Vagina (tissue), 2 donors: Measurements from ENCODE around the gene PTPRN. TPM values are rescaled to one million over a fixed set of nuclear protein-coding genes. Genes with fewer than 3 reads are reported as not detected.
A peak's percentile ranks its signal among the peaks of the same experiment; 100 is the strongest.

Experiments used
- DNase-seq, 2 donors: peaks; one replicate each; pipeline ENCODE4 v3.0.0-alpha.2; 2017; ENCODE audit errors: extremely low spot score in 2 of 2
- H3K27ac ChIP-seq: fragments of 200-600 bp; sonication (generic); one replicate; pipeline ENCODE4 v1.5.1; 2019
- H3K27me3 ChIP-seq: fragments of 200-600 bp; sonication (generic); one replicate; pipeline ENCODE4 v1.5.1; 2019
- H3K36me3 ChIP-seq, 2 donors: fragments of 200-600 bp; sonication (generic); one replicate each; pipeline ENCODE4 v1.5.1; 2017 to 2019
- H3K4me1 ChIP-seq: fragments of 200-600 bp; sonication (generic); one replicate; pipeline ENCODE4 v1.5.1; 2019
- H3K4me3 ChIP-seq, 2 donors: fragments of 200-600 bp; sonication (generic); 1 replicate in 1 of 2; 2 replicates in 1 of 2; pipeline ENCODE4 v1.5.1; 2016 to 2019
- H3K9me3 ChIP-seq: fragments of 200-600 bp; sonication (generic); one replicate; pipeline ENCODE4 v1.5.1; 2019
- CTCF ChIP-seq, 3 experiments: fragments of 450-650 bp in 2 of 3; fragments of 200-600 bp in 1 of 3; sonication (generic) in 1 of 3; IDR thresholded peaks; one replicate each; pipeline ENCODE4 v1.5.1; 2017 to 2019; ENCODE audit warnings: antibody characterized with exemption in 3 of 3, mild to moderate bottlenecking in 2 of 3, moderate library complexity in 2 of 3
- POLR2A ChIP-seq, 2 donors: fragments of 450-650 bp; IDR thresholded peaks; one replicate each; pipeline ENCODE4 v1.6.1; 2017; ENCODE audit warnings: antibody characterized with exemption in 2 of 2, mild to moderate bottlenecking in 2 of 2, moderate library complexity in 2 of 2
- POLR2AphosphoS5 ChIP-seq, 2 donors: sonication (generic); formaldehyde crosslinking; IDR thresholded peaks; one replicate each; pipeline ENCODE4 v1.9.0; 2017; ENCODE audit warnings: antibody characterized with exemption in 2 of 2, mild to moderate bottlenecking in 2 of 2, low read depth in 1 of 2; ENCODE audit not compliant: insufficient read depth in 1 of 2
- intact Hi-C: fragments of 100-400 bp; cut with DNase I; formaldehyde crosslinking; loops from one replicate; pipeline ENCODE4 v1.15.1; 2023
- total RNA-seq: library from RNA; depleted of rRNA; stranded (reverse); fragments of >200 nt; gene quantifications from one replicate; pipeline ENCODE4 v1.2.3, GENCODE V29; 2016

Gene PTPRN
- total RNA-seq, 1 donor from 2014 or later, result 7.6 TPM

DNA sequence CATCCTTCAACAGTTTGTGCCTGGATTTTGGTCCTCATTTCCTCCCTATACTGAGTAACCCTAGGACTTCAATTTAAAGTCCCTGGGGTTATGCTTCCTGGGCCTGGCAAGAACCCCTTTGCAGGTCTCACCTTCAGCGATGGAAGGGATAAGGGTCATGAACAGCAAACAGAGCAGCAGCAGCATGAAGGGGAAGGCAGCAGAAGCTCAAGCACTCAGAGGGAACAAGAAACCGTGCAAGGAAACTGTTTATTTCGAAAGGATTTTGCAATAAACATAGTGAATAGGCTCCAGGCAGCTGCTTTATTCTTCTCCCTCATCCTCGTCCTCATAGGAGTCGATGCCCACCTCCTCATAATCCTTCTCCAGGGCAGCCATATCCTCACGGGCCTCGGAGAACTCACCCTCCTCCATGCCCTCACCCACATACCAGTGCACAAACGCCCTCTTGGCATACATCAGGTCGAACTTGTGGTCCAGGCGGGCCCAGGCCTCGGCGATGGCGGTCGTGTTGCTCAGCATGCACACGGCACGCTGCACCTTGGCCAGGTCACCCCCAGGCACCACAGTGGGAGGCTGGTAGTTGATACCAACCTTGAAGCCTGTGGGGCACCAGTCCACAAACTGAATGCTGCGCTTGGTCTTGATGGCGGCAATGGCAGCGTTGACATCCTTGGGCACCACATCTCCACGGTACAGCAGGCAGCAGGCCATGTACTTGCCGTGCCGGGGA lies 59.0 kb downstream of the PTPRN start:
- H3K36me3 ChIP-seq, result peaks cover 0 to 14% of the 10 kb centered on the region in 2 donors
- DNase-seq, result no peak
- intact Hi-C loops, result no loop called here
- H3K4me3 ChIP-seq, result no peak overlapping the region
- TF ChIP-seq CTCF (IDR thresholded peaks at IDR 0.05) (no peak), POLR2A (IDR thresholded peaks at IDR 0.05) (no peak), POLR2AphosphoS5 (IDR thresholded peaks at IDR 0.05; ENCODE audit: insufficient read depth in 1 of 2, low read depth in 1 of 2) (no peak)
- peaks cover 90% of the 10 kb centered on the region for H3K4me1 ChIP-seq
- peak overlapping the region; percentile 81 for H3K27ac ChIP-seq
- H3K27me3 ChIP-seq, result no peaks in the 10 kb centered on the region
- no peaks in the 10 kb centered on the region for H3K9me3 ChIP-seq

GRCh38 chr2:219249203-219249980 lies 59.8 kb downstream of the PTPRN start:
- DNase-seq, result peak in 1 of 2 donors; percentile 93
- peaks cover 88% of the 10 kb centered on the region for H3K4me1 ChIP-seq
- peak overlapping the region in 1 of 2 donors; percentile 11 for H3K4me3 ChIP-seq
- H3K27ac ChIP-seq, result peak overlapping the region; percentile 81
- no peaks in the 10 kb centered on the region for H3K9me3 ChIP-seq
- H3K36me3 ChIP-seq, result peaks cover 0 to 14% of the 10 kb centered on the region in 2 donors
- no peaks in the 10 kb centered on the region for H3K27me3 ChIP-seq
- TF ChIP-seq POLR2AphosphoS5 (IDR thresholded peaks at IDR 0.05; ENCODE audit: insufficient read depth in 1 of 2, low read depth in 1 of 2), result peak; percentile 51 to 63
- no peak for TF ChIP-seq POLR2A (IDR thresholded peaks at IDR 0.05)
- no peak for TF ChIP-seq CTCF (IDR thresholded peaks at IDR 0.05)
- intact Hi-C loops, result no loop called here

DNA sequence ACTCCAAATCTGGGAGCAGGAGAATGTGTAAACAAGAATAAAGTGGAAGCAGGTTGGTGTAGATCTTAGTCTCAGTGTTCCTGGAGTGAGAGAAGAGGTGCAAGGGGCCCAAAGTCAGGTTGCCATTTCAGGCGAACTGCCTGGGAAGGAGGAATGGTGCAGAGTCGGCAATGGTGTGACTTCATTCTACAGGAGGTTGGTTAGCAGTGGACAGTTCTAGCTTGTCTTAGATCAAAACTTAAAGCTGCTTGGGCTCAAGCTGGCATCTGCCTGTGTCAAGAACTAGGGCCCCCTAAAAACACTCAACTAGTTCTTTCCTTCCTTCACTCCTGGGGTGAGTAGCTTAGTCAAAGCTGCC lies 60.4 kb downstream of the PTPRN start:
- TF ChIP-seq CTCF (IDR thresholded peaks at IDR 0.05), result no peak
- intact Hi-C loops, result no loop called here
- DNase-seq, result no peak
- Histone ChIP-seq H3K9me3 (no peaks in the 10 kb centered on the region), H3K36me3 (peaks cover 0 to 14% of the 10 kb centered on the region in 2 donors), H3K27me3 (no peaks in the 10 kb centered on the region), H3K4me1 (peaks cover 91% of the 10 kb centered on the region), H3K27ac (peak overlapping the region; percentile 81), H3K4me3 (peak overlapping the region in 1 of 2 donors; percentile 11)

DNA sequence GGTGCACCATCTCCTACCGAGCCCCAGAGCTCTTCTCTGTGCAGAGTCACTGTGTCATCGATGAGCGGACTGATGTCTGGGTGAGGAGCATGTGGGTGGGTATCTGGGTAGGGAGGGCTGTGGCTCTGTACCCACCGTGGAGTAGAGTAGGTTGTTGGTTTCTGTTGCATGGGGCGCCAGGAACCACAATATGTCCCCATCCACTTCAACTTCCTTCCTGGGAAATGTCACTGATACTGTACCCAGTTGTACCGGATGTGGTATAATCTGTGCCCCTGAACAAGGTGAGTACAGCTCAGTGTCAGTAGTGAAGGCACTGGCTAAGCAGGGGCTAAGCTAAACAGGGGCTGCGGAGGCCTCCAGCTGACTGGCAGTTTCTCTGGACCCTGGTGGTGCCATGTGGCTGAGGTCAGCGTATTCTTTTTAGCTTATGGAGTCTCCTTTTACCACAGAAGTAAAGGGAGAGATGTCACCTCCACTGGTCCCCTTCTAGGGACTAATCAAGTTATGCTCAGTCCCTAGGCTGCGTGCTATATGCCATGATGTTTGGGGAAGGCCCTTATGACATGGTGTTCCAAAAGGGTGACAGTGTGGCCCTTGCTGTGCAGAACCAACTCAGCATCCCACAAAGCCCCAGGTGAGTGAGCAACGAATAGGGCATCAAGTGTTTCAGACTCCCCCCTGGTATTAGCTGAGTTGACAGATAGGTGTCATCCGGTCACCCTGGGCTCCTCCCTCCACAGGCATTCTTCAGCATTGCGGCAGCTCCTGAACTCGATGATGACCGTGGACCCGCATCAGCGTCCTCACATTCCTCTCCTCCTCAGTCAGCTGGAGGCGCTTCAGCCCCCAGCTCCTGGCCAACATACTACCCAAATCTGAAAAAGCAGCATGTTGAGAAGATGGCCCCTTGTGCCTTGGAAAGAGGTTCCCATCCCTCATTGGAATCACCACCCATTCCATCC lies 61.2 kb downstream of the PTPRN start:
- H3K36me3 ChIP-seq, result peaks cover 0 to 14% of the 10 kb centered on the region in 2 donors
- TF ChIP-seq POLR2AphosphoS5 (IDR thresholded peaks at IDR 0.05; ENCODE audit: insufficient read depth in 1 of 2, low read depth in 1 of 2) (no peak), POLR2A (IDR thresholded peaks at IDR 0.05) (no peak), CTCF (IDR thresholded peaks at IDR 0.05) (no peak)
- no peak overlapping the region for H3K4me3 ChIP-seq
- no peaks in the 10 kb centered on the region for H3K27me3 ChIP-seq
- DNase-seq, result no peak
- intact Hi-C loops, result no loop called here
- H3K4me1 ChIP-seq, result peaks cover 86% of the 10 kb centered on the region
- H3K27ac ChIP-seq, result peak overlapping the region; percentile 81
- no peaks in the 10 kb centered on the region for H3K9me3 ChIP-seq
